GM19193 (cell line): ENCODE results near the gene NIP7.
A peak's percentile ranks its signal among the peaks of the same experiment; 100 is the strongest.

ENCODE experiments used
- POLR2A ChIP-seq: IDR thresholded peaks from 4 replicates; pipeline ENCODE4 v1.6.1; 2011; ENCODE audit not compliant: insufficient read depth, insufficient read length; ENCODE audit errors: extremely low read depth

The NIP7 gene

DNA sequence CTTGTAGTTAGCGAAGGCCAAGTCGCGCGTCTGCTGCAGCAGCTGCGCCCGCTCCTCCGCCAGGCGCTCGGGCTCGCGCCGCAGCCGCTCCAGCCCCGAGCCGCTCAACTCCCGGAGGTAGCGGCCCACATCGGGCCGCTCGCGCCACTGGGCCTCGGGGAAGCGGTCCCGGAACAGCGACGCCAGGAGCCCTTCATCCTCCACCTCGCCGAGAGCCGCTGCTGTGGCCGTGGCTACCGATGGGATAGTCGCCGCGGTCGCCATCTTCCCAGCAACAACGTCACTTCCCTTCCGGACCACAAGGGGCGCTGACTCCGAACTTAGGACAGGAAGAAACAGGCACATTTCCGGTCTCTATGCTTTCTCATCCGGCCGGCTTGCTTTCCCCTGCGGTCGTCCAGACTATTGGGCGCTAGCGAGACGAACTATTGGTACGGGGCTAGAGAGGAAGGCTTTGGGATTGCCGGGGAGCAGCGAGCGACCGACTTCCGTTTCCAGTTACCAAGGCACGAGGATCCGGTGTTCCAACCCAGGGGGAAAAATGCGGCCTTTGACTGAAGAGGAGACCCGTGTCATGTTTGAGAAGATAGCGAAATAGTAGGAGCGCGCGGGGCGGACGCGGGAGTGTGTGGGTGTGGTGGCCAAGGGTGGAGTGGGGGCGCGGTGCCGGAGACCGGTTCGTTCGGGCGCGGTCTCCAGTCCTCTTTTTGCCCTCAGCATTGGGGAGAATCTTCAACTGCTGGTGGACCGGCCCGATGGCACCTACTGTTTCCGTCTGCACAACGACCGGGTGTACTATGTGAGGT, at the start of gene NIP7, which contains the start of gene COG8:
Gene NIP7, plus strand, starts transcription at position 484 of the 806 bp plus-strand sequence. Its CDS starts 58 bp downstream, at position 542.
Gene COG8, minus strand, starts transcription at position 276 of the 806 bp plus-strand sequence. Its CDS starts 12 bp downstream, at position 264.
- peak; percentile 96 for TF ChIP-seq POLR2A

DNA sequence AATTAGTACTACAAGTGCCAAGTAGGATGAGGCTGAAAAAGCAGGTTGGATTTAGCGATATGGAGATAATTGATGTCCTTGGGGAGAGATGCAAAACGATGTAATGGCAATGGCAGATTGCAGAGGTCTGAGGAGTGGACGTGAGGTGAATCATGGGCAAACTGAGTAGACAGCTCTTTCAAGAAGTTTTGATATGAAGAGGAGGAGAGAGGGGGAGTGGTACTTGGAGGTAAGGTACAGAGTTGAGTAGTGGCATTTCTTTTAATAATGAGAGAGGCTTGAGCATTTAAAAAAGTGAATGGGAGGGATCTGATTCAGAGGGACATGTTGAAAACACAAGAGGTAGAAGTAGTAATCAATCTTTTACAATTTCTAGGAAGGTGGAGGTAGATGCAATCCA, 46.2 kb upstream of the NIP7 start:
- no peak for TF ChIP-seq POLR2A

DNA sequence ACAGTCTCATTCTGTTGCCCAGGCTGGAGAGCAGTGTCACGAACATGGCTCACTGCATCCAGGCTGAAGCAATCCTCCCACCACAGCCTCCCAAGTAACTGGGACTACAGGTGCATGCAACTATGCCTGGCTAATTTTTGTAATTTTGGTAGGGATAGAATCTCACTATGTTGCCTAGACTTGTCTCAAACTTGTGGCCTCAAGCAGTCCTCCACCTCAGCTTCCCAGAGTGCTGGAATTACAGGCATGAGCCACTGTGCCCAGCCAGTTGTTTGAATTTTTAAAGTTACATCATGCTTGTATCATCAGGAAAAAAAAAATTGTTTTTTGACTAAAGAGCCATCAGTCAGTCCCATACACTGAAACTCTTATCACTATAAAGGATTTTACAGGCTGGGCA, 45.5 kb upstream of the NIP7 start:
- no peak for TF ChIP-seq POLR2A

DNA sequence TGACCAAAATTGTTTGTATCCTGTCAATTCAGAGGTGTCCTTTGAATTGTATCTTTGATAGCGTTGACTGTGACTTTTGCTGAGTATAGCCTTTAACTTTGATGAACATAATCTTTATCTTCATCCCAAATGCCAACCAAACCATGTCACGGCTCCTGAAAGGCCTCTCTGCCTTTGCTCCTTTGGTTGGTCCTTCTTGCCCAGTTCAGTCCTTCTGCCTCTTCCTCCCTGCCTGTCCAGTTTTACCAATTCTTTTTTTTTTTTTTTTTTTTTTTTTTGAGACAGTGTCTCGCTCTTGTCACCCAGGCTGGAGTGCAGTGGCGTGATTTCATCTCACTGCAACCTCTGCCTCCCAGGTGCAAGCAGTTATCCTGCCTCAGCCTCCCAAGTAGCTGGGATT, 41.3 kb upstream of the NIP7 start:
- TF ChIP-seq POLR2A, result no peak

DNA sequence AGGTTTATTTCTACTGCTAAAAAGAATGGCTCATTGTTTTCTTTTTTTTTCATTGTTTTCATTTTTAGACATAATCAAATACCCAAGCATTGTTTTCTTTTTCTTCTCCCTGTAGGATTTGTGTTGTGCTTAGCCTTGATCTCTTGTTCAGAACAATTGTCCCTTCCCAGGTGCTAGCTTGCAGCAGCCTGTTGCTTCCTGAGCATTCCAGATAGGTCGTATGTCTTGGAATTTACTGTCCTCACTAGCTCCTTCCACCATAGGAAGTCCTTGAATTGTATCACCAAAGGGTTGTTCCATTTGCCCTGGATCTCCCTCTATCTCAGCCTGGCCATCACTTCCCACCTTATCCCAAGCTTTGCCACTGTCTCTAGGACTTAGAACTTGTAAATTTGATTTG, 38.4 kb upstream of the NIP7 start:
- no peak for TF ChIP-seq POLR2A

DNA sequence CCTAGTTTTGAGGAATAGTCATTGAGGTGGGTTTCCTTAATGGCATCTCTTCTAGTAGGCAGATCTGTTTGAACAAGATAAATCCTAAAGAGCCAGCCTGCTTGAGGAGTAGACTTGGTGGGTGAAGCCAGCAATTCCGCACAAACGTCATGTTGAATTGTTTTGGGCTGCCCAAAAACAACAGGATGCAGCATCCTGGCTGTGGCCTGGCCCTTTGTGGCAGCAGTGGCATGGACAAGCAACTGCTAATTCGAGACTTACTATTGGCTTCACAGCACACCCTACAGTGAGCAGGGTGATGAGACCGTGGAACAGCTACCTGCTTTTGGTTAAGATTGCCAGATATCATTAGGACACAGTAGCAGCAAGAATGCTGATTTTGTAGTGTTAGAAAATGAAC, 37.7 kb upstream of the NIP7 start:
- no peak for TF ChIP-seq POLR2A

DNA sequence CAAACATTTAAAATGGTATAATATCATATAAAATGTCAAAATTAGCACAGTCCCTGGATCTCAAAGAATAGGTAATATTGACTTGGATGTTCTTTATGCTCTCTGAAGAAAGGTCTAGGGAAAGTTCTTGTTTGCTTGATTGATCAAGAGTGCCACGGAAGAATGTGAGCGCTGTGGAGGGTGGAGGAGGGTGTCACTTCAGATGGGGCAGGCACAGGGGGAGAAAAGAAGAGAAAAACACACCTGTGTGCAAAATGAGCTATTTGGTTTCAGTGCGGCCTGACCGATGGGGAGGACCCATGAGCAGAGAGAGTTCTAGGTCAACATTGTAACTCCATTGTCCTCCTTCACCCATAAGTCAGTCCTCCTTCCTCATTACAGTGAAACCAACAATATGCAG, 37.3 kb upstream of the NIP7 start:
- TF ChIP-seq POLR2A, result no peak

DNA sequence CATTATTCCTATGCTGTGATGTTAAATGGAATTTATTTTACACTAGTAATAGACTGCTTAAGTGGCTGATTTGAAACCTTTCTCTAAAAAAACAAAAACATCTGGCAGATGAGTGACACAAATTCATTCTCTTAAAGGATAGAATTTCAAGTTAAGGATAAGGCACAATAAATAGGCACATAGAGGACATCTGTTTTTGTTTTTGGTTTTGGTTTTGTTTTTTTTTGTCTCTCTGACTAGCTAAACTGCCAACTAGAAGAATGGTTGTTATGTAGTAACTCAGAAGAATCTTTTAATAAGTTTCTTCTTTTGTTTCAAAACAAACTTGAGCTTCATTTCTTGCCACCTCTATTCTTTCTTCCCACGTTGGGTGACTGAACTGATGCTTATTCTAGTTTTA, 33.5 kb upstream of the NIP7 start:
- TF ChIP-seq POLR2A, result no peak

DNA sequence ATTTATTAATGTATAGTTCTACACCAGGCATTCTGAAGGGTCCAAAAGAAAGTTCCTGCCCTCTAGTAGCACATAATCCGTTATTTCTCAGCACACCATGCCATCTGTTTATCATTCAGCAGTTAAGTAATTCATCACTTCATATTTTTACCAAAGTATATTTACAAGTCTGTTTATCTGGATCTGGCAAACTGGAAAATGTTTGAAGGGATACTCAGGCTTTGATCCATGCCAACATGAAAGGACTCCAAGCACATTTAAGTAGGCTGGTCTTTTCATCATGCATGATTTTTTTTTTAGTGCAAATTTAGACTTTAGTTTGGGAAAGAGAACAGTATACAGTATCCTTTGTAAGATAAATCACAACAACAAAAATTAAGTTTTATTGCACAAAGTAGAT, 32.5 kb upstream of the NIP7 start:
- no peak for TF ChIP-seq POLR2A

DNA sequence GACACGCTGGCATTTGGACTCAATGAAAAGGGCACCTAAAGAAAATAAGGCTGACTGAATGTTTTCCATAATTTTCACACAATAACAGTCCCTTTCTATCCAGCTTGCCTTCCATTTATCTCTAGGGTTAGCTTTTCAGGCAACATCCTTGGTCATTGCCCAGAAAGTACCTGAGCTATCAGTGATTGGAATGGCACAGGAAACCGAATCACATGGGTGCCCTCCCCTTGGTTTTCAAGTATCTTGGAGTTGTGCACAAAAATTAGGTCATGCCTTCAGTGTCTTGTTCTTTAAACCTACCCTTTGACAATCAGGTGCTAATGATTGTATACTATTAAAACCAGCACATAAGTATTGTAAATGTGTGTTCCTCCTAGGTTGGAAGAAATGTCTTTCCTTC, 31.7 kb upstream of the NIP7 start:
- TF ChIP-seq POLR2A, result no peak

DNA sequence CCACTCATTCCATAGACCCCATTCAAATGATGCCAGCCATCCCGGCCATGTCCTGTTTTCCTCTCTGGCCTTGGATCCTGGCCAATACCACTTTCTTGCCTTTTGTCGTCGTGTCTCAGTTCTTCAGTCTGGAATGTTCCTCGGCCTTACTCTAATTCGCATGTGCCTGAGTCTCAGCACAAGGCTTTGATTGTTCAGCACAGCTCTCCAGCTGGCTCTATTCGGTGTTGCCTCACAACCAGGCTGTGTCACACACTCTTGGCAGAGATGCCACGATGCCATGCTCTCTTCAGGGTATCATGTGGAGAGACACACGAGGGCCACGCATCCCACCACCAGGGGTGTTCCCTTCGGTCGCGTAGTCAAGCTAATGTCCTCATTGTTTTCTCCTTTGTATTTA, 30.3 kb upstream of the NIP7 start:
- no peak for TF ChIP-seq POLR2A

DNA sequence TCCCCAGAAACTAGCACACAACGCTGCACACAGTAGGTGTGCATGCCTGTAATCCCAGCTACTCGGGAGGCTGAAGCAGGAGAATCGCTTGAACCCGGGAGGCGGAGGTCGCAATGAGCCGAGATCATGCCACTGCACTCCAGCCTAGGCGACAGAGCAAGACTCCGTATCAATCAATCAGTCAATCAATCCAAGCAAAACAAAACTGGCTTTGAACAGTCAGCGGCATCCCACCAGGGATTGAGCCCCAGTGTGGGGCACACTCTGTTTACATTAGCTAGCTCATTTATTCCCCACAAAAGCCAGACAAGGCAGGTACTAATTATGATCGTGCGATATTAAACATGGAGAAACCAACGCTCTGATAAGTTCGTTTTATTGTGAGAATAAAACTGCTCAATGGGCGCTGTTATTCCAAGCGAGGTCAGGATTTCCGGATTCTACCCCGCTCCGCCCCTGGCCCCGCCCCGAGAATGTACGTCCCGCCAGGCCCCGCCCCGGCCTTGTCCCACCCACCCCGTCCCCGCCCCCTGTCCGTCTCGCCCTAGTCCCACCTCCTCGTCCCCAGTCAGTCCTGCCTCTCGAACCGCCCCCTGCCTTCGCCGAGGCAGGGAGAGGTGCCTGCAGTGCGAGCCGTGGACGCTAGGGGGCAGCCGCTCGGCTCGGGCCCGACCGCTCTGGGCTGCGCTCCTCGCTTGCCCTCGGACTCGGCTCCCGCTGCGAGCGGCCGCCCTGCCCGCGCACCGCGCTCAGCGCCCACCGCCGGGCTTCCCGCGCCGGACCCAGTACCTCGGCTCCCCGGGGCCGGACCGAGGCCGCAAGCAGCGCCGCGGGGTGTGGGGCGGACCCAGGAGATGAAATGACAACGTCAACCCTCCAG, 28.7 kb upstream of the NIP7 start, which contains the start of gene VPS4A:
Gene VPS4A, plus strand, starts transcription at position 698 of the 880 bp plus-strand sequence. Its CDS starts 162 bp downstream, at position 860.
- peak; percentile 77 for TF ChIP-seq POLR2A

DNA sequence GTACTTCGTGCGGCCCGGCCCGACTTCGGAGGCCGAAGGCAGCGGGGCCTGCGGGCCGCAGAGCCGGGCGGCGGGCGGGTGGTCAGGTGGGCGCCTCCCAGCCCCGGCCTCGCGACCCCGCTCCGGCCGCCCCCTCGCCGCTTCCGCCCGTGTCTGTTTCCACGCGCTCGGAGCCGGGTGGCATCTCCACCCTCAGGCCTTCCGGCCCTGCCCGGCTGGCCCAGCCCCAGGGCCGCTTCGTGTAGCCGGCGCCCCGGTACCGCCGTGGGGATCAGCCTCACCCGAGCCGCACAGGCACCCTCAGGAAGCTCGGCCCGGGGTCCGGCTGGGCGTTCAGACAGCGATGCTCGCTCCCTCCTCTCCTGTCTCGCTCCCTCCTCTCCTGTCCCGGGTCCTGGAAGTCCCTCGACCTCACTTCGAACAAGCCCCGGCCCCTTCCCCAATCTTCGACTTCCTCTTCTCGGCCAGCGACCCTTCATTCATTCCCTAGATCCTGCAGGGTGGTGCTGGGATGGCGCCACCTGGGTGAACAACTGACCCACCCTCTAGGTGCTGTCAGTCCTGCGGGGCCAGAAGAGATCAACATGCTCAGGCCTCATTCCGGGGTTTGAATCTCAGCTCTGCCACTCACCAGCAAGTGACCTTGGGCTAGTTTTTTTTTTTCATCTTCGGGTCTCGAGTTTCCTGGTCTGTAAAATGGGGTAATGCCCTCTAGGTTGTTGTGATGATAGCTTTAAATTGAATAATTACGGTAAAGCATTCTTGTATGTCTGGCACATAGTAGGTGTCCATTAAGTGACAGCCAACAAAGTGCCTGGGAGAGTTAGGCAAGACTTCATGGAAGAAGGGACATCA, 27.8 kb upstream of the NIP7 start:
- TF ChIP-seq POLR2A, result no peak

DNA sequence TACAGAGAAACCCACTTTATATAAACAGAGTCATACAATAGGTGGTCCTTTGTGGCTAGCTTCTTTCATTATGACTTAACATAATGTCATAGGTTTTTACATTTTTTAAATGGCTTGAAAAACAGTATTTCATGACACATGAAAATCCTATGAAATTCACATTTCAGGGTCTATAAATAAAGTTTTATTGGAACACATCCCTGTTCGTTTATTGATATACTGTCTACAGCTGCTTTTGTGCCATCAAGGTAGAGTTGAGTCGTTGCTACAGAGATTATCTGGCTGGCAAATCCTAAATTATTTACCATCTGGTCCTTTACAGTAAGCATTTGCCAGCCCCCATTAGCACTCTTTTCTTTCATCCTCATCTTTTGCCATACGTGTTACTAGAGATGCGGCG, 26.1 kb upstream of the NIP7 start:
- TF ChIP-seq POLR2A, result no peak

DNA sequence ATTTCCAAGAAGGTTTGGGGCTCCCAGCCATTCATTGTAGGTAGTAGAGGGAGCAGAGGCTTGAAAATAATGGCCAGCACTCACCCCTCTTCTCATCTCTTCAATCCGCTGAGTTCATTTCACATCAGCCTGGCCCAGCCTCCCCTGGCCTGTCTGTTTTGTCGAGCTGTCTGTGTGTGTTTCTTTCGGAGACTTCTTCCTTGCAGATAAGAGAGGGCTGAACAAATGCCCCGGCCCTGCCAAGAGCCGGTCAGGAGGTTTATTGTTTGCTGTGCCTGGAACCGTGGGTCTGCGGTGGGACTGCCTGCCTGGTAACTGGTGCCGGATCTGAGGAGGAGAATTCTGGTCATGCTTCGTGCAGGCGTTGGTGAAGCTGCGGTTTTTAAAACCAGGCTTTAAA, 25.0 kb upstream of the NIP7 start:
- TF ChIP-seq POLR2A, result no peak
